HL-60 (cell line): ENCODE measurements around the gene MUL1.

Experiments used
- CTCF ChIP-seq: IDR thresholded peaks from one replicate; pipeline ENCODE4 v1.5.1; 2011; ENCODE audit warnings: low read length, control low read depth, inconsistent platforms; ENCODE audit not compliant: insufficient read depth
- POLR2AphosphoS5 ChIP-seq: IDR thresholded peaks from 2 replicates; pipeline ENCODE4 v1.6.1; 2012; ENCODE audit warnings: low read depth

DNA sequence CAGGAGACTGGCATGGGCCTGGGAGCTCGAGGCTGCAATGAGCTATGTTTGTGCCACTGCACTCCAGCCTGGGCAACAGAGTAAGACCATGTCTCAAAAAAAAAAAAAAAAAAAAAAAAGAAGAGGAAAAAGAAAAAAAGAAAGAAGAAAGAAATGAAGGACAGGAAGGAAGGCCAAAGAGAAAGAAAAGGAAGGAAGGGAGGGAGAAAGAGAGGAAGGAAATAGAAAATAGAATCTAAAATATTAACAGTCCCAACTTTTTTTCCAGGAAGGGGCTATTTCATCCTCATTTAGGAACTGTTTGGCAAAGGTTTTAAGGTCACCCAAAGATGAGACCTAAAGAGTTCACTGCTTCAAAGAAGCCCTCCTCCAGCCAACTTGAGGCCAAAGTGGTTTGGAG lies 2.5 kb downstream of the MUL1 start:
- TF ChIP-seq CTCF (no peak), POLR2AphosphoS5 (no peak)
